Activated effector memory CD4-positive, alpha-beta T cell treated with Interleukin-2 at 50 U/mL for 16 hours (primary cell): ENCODE results near the gene DIP2A.
"Not testable (repeated sequence)": the region's sequence is repeated elsewhere in the genome, so short reads cannot be mapped to it uniquely, and the experiment has no call there.

Experiments
- DNase-seq: peaks from one replicate; pipeline ENCODE4 v3.0.0-alpha.2; 2020

The DIP2A gene

GRCh38 chr21:46483300-46484295 is 24.9 kb downstream of the DIP2A start:
- DNase-seq = no peak

- no peak for DNase-seq
Observed at GRCh38 chr21:46486481-46487126, 27.9 kb downstream of the DIP2A start.

- DNase-seq = no peak
Observed at GRCh38 chr21:46489162-46489663, 30.5 kb downstream of the DIP2A start.

GRCh38 chr21:46489800-46490199 is 31.1 kb downstream of the DIP2A start:
- no peak for DNase-seq

GRCh38 chr21:46491553-46491952 is 32.9 kb downstream of the DIP2A start:
- no peak for DNase-seq

- no peak for DNase-seq
Observed at GRCh38 chr21:46492851-46493250, 34.2 kb downstream of the DIP2A start.

- DNase-seq = no peak
Observed at GRCh38 chr21:46493828-46494227, 35.1 kb downstream of the DIP2A start.

- no peak for DNase-seq
Observed at GRCh38 chr21:46498335-46499050, 39.8 kb downstream of the DIP2A start.

GRCh38 chr21:46500224-46500861 is 41.7 kb downstream of the DIP2A start:
- DNase-seq = no peak

GRCh38 chr21:46503922-46504550 is 45.3 kb downstream of the DIP2A start:
- DNase-seq = no peak

- no peak for DNase-seq
Observed at GRCh38 chr21:46504666-46505065, 46.0 kb downstream of the DIP2A start.

- DNase-seq = no peak
Observed at GRCh38 chr21:46507562-46507961, 48.9 kb downstream of the DIP2A start.

- no peak for DNase-seq
Observed at GRCh38 chr21:46509741-46510502, 51.2 kb downstream of the DIP2A start.

- no peak for DNase-seq
Observed at GRCh38 chr21:46515109-46515508, 56.4 kb downstream of the DIP2A start.

- no peak for DNase-seq
Observed at GRCh38 chr21:46516068-46516467, 57.4 kb downstream of the DIP2A start.

- no peak for DNase-seq
Observed at GRCh38 chr21:46517361-46517760, 58.7 kb downstream of the DIP2A start.

GRCh38 chr21:46518983-46519583 is 60.4 kb downstream of the DIP2A start:
- no peak for DNase-seq

GRCh38 chr21:46527393-46527792 is 68.7 kb downstream of the DIP2A start:
- DNase-seq = not testable (repeated sequence)

- no peak for DNase-seq
Observed at GRCh38 chr21:46527801-46528200, 69.1 kb downstream of the DIP2A start.

GRCh38 chr21:46532080-46532479 is 73.4 kb downstream of the DIP2A start:
- no peak for DNase-seq

- no peak for DNase-seq
Observed at GRCh38 chr21:46537026-46537425, 78.3 kb downstream of the DIP2A start.
